HepG2 (cell line): Measurements from ENCODE around the gene USP7.
"Not testable (repeated sequence)": the region's sequence is repeated elsewhere in the genome, so short reads cannot be mapped to it uniquely, and the experiment has no call there.

ENCODE experiments used
- ATF1 ChIP-seq: IDR thresholded peaks from 2 replicates; pipeline ENCODE4 v1.6.1; 2016; ENCODE audit warnings: mild to moderate bottlenecking, control low read depth
- EHMT2 ChIP-seq: fragments of 200-600 bp; sonication (generic); IDR thresholded peaks from 2 replicates; pipeline ENCODE4 v1.7.0; 2017; ENCODE audit warnings: antibody characterized with exemption, low read depth, low read length, borderline replicate concordance
- IKZF1 ChIP-seq: fragments of 450-650 bp; IDR thresholded peaks from 2 replicates; pipeline ENCODE4 v1.7.1; 2016
- PHF8 ChIP-seq: sonication (generic); formaldehyde crosslinking; IDR thresholded peaks from 2 replicates; pipeline ENCODE4 v1.5.0; 2020; ENCODE audit warnings: missing genetic modification reagents
- SIN3B ChIP-seq: fragments of 150-350 bp; IDR thresholded peaks from 2 replicates; pipeline ENCODE4 v1.6.1; 2014; ENCODE audit warnings: low read length
- ZNF678 ChIP-seq: sonication (generic); formaldehyde crosslinking; IDR thresholded peaks from 2 replicates; pipeline ENCODE4 v1.4.0; 2020; ENCODE audit warnings: mild to moderate bottlenecking, missing genetic modification reagents

- TF ChIP-seq ATF1 (CRISPR knock-in tag); EHMT2; PHF8; SIN3B; IKZF1; ZNF678 (CRISPR knock-in tag): not testable (repeated sequence)
Observed at GRCh38 chr16:8843296-8843695, 120.4 kb downstream of the USP7 start.
